GM12865 (cell line): ENCODE results near the gene ADARB2.

Experiments
- DNase-seq: peaks from one replicate; pipeline ENCODE4 v3.0.0; 2010; ENCODE audit warnings: low read depth
- H3K4me3 ChIP-seq: 2 replicates; pipeline ENCODE4 v1.5.1; 2011; ENCODE audit warnings: mild to moderate bottlenecking, low read depth, low read length, control low read depth
- CTCF ChIP-seq: IDR thresholded peaks from 2 replicates; pipeline ENCODE4 v1.5.1; 2011; ENCODE audit warnings: low read length, control low read depth, low read depth, inconsistent platforms; ENCODE audit not compliant: insufficient read depth; ENCODE audit errors: missing control alignments

Gene ADARB2

GRCh38 chr10:1451941-1452340, 285.4 kb downstream of the ADARB2 start:
- DNase-seq = no peak
- no peak overlapping the region for H3K4me3 ChIP-seq
- no peak for TF ChIP-seq CTCF

DNA sequence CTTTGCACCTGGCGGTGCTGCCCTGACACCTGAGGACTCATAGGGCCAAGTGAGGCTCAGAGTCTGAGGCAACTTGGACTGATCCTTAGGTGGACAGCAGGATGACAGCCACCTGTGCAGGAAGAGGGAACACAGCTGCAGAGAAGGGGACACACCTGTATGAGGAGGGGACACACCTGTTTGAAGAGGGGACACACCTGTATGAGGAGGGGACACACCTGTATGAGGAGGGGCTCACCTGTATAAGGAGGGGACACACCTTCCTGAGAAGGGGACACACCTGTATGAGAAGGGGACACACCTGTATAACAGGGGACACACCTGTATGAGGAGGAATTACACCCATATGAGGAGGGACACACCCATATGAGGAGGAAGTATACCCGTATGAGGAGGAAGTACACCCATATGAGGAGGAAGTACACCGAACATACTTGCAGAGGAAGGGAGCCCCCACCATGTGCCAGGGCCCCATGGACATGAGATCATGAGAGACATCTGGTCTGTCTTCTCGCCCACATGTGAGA, 285.9 kb downstream of the ADARB2 start:
- TF ChIP-seq CTCF = no peak
- H3K4me3 ChIP-seq = no peak overlapping the region
- no peak for DNase-seq

DNA sequence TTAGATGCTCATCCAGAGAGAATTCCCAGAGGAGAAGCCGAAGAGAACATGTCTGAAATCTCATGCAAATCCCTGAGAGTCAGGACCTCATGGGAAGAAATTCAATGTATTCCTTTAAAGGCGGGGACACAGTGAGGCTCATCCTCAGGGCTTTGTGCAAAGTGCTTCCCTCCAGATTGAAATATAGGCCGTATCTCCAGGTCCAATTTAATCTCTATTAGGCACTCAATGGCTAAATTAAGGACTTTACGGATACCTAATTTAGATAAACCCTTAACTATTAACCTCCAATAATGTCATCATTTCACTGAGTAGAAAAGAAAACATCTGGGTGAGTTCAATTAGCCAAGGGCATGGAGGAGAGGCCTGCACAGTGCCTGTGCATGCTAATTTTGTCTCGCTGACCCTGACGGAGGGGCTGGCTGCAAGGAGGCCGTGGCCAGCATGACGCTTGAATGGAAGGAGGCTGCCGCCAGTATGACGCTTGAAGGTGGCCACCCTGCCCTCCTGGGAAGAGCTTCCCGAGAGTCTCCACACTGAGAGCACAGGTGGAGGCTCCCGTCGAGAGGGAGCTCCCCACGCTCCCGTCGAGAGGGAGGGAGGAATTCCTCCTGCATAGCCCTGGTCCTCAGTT, 287.6 kb downstream of the ADARB2 start:
- no peak overlapping the region for H3K4me3 ChIP-seq
- no peak for TF ChIP-seq CTCF
- no peak for DNase-seq

DNA sequence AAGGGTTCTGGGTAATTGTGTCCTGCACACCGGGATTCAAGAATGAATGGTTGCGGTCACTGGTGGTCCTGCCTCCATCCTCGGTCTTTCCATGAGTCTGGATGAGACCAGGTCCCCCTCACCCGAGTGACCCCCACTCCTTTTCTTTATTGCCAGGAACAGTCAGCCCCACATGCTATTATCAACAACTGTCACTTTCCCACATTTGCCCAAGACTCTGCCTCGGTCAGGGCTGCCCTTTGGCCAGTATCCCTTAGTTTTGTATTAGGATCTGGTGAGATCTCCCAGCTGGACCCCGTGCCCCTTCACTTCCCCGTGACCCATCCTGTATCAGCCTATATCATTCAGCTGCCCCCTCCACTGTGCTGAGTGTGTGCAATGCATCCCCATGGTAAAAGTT, 288.3 kb downstream of the ADARB2 start:
- H3K4me3 ChIP-seq = no peak overlapping the region
- no peak for DNase-seq
- TF ChIP-seq CTCF = no peak

DNA sequence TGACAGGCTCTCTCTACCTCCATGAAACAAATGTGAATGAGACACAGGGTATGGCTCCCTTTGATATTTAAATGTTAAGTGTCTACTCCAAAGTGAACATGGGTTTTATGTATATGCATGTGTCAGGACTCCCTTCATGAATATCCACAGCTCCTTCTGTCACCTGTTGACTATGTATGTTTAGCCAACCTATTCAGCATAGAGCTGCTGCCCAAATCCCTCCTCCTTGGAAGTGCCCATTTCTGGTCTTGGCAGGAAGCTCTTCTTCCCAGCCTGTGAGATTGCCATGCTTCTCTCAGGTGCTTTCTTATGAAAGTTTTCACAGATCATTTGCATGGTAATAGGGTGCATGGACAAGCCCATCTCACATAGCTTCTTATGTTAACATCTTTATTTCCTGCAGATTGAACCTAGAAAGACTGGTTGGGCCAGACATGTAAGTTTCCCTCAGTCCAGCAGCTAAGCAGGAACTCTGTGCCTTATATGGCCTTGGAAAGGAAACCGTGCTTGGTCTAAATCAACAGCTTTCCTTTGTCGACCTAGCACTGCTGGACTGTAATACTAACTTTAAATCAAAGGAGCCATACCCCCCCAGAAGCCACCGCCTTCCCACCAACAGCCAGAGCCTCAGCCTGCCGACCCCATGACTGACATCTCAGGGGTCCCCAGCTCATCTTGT, 288.9 kb downstream of the ADARB2 start:
- no peak for DNase-seq
- TF ChIP-seq CTCF = no peak
- H3K4me3 ChIP-seq = no peak overlapping the region

DNA sequence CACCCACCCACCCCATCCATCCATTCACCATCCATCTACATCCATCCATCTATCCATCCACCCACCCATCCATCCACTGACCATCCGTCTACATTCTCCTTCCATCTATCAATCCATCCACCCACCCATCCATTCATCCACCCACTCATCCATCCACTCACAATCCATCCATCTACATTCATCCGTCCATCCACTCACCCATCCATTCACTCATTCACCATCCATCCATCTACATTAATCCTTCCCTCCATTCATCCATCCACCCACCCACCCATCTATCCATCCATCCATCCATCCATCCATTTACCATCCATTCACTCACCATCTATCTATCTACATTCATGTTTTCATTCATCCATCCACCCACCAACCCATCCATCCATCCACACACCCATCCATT, 292.5 kb downstream of the ADARB2 start:
- no peak overlapping the region for H3K4me3 ChIP-seq
- DNase-seq = no peak
- no peak for TF ChIP-seq CTCF
